ENCODE results near the gene PFAS. TPM values are rescaled to one million over a fixed set of nuclear protein-coding genes. Genes with fewer than 3 reads are reported as not detected.
"Not testable (repeated sequence)": the region's sequence is repeated elsewhere in the genome, so short reads cannot be mapped to it uniquely, and the experiment has no call there.

The PFAS gene, protein sequence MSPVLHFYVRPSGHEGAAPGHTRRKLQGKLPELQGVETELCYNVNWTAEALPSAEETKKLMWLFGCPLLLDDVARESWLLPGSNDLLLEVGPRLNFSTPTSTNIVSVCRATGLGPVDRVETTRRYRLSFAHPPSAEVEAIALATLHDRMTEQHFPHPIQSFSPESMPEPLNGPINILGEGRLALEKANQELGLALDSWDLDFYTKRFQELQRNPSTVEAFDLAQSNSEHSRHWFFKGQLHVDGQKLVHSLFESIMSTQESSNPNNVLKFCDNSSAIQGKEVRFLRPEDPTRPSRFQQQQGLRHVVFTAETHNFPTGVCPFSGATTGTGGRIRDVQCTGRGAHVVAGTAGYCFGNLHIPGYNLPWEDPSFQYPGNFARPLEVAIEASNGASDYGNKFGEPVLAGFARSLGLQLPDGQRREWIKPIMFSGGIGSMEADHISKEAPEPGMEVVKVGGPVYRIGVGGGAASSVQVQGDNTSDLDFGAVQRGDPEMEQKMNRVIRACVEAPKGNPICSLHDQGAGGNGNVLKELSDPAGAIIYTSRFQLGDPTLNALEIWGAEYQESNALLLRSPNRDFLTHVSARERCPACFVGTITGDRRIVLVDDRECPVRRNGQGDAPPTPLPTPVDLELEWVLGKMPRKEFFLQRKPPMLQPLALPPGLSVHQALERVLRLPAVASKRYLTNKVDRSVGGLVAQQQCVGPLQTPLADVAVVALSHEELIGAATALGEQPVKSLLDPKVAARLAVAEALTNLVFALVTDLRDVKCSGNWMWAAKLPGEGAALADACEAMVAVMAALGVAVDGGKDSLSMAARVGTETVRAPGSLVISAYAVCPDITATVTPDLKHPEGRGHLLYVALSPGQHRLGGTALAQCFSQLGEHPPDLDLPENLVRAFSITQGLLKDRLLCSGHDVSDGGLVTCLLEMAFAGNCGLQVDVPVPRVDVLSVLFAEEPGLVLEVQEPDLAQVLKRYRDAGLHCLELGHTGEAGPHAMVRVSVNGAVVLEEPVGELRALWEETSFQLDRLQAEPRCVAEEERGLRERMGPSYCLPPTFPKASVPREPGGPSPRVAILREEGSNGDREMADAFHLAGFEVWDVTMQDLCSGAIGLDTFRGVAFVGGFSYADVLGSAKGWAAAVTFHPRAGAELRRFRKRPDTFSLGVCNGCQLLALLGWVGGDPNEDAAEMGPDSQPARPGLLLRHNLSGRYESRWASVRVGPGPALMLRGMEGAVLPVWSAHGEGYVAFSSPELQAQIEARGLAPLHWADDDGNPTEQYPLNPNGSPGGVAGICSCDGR (N-terminal part only)
- polyA plus RNA-seq = 10 to 100 TPM in 2 of 3 donors, 1 to 10 TPM in 1; 5.4 to 18.2 (median 14.4) TPM

GRCh38 chr17:8248751-8249607 is at the start of gene PFAS:
TSS of gene PFAS (plus strand) at chr17:8249289. CDS start at chr17:8253938, 4,649 bp downstream.
- H3K36me3 Mint-ChIP-seq = peaks cover 0 to 8% (median 7%) of the 10 kb centered on the region in 3 donors
- H3K27me3 Mint-ChIP-seq (ENCODE audit: low read depth in 3 of 3) = peaks cover 18 to 27% (median 27%) of the 10 kb centered on the region in 3 donors
- H3K9me3 Mint-ChIP-seq = no peaks in the 10 kb centered on the region
- DNase-seq = peak; percentile 95
- H3K4me3 Mint-ChIP-seq = peak within 1 kb of the TSS; percentile 97 to 100 (median 98)
- H3K27ac Mint-ChIP-seq = peak within 1 kb of the TSS; percentile 98 to 100 (median 99)
- peaks cover 49 to 58% of the 10 kb centered on the region in 2 donors for H3K4me1 Mint-ChIP-seq

- DNase-seq = no peak
- Mint-ChIP-seq H3K4me3 (no peak overlapping the region), H3K4me1 (peaks cover 7 to 9% of the 10 kb centered on the region in 2 donors), H3K9me3 (no peaks in the 10 kb centered on the region), H3K36me3 (no peaks in the 10 kb centered on the region), H3K27me3 (ENCODE audit: low read depth in 3 of 3) (peaks cover 3 to 4% (median 4%) of the 10 kb centered on the region in 3 donors), H3K27ac (peak overlapping the region in 1 of 6 donors; percentile 49)
These were observed 44.1 kb upstream of the PFAS start for GRCh38 chr17:8204761-8205555.

DNA sequence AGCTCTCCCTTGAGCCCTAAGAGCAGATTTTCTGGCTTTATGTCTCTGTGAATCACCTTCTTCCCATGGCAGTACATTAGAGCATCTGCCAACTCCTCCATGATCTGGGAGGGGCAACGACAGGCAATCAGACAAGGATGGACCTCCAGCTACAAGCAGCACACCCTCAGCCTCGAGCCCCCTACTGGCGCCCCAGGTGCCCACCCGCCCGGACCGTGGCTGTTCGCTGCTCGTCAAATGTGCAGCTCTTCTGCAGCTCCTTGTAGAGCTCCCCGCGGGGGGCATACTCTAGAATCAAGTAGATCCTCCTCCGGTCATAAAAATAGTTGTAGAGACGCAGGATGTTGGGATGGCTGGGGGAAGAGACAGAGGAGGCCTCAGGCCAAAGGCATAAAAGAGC is 42.6 kb upstream of the PFAS start:
- DNase-seq = no peak
- Mint-ChIP-seq H3K4me1 (peaks cover 16 to 20% of the 10 kb centered on the region in 2 donors), H3K36me3 (no peaks in the 10 kb centered on the region), H3K9me3 (no peaks in the 10 kb centered on the region), H3K4me3 (no peak overlapping the region), H3K27ac (peak overlapping the region in 1 of 6 donors; percentile 37), H3K27me3 (ENCODE audit: low read depth in 3 of 3) (peaks cover 0 to 4% (median 0%) of the 10 kb centered on the region in 3 donors)

GRCh38 chr17:8209907-8210760 is 39.0 kb upstream of the PFAS start, which contains the start of gene AURKB:
TSS of gene AURKB (minus strand) at chr17:8210575. CDS start at chr17:8210224, 351 bp downstream.
- peaks cover 0 to 4% (median 0%) of the 10 kb centered on the region in 3 donors for H3K27me3 Mint-ChIP-seq (ENCODE audit: low read depth in 3 of 3)
- no peaks in the 10 kb centered on the region for H3K36me3 Mint-ChIP-seq
- peaks cover 17 to 22% of the 10 kb centered on the region in 2 donors for H3K4me1 Mint-ChIP-seq
- peak within 1 kb of the TSS; percentile 81 to 95 (median 93) for H3K4me3 Mint-ChIP-seq
- H3K9me3 Mint-ChIP-seq = no peaks in the 10 kb centered on the region
- H3K27ac Mint-ChIP-seq = peak within 1 kb of the TSS; percentile 78 to 93 (median 84)
- peak; percentile 90 to 93 (median 92) for DNase-seq

DNA sequence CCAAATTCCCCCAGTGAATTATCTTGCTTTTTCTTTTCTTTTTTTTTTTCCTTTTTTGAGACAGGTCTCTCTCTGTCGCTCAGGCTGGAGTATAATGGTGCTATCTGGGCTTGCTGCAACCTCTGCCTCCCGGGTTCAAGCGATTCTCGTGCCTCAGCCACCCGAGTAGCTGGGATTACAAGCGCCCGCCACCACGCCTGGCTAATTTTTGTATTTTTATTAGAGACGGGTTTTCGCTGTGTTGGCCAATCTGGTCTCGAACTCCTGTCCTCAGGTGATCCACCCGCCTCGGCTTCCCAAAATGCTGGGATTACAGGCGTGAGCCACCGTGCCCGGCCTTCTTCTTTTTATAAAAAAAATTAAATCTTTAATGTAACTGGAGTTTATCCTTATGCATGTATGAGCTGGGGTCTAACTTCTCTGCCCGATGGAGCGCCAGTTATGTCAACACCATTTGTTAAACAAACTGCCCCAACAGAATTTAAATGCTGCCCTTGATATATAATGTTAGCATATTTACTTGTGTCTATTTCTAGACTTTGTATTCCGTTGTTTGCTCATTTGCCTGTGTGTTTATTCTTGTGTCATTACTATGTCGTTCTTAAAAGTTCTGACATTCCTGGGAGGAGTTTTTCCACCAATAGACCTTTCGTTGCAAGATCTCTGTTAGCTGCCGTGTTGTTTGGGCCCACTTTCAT is 38.2 kb upstream of the PFAS start:
- no peaks in the 10 kb centered on the region for H3K9me3 Mint-ChIP-seq
- no peak for DNase-seq
- peak overlapping the region; percentile 78 to 93 (median 84) for H3K27ac Mint-ChIP-seq
- peaks cover 17 to 22% of the 10 kb centered on the region in 2 donors for H3K4me1 Mint-ChIP-seq
- H3K4me3 Mint-ChIP-seq = peak overlapping the region; percentile 81 to 95 (median 93)
- H3K27me3 Mint-ChIP-seq (ENCODE audit: low read depth in 3 of 3) = peaks cover 0 to 4% (median 0%) of the 10 kb centered on the region in 3 donors
- no peaks in the 10 kb centered on the region for H3K36me3 Mint-ChIP-seq

- Mint-ChIP-seq H3K27ac (no peak overlapping the region), H3K27me3 (ENCODE audit: low read depth in 3 of 3) (peaks cover 0 to 4% (median 0%) of the 10 kb centered on the region in 3 donors), H3K36me3 (no peaks in the 10 kb centered on the region), H3K9me3 (no peaks in the 10 kb centered on the region), H3K4me3 (no peak overlapping the region), H3K4me1 (peaks cover 17 to 22% of the 10 kb centered on the region in 2 donors)
- no peak for DNase-seq
These were observed 36.5 kb upstream of the PFAS start for GRCh38 chr17:8212312-8213180.

DNA sequence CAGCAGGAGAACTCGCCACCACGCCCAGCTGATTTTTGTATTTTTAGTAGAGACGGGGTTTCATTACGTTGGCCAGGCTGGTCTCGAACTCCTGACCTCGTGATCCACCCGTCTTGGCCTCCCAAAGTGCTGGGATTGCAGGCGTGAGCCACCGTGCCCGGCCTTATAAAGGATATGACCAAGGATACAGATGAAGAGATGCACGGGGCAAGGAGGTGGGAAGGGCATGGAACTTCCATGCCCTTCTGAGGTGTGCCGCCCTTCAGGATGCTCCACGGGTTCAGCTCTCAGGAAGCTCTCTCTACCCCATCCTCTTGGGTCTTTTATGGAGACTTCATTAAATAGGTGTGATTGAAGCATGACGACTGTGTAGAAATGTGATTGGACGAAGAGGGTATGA is 35.1 kb upstream of the PFAS start:
- not testable (repeated sequence) for DNase-seq; H3K36me3 Mint-ChIP-seq; H3K4me3 Mint-ChIP-seq; H3K9me3 Mint-ChIP-seq; H3K27me3 Mint-ChIP-seq (ENCODE audit: low read depth in 3 of 3); H3K27ac Mint-ChIP-seq
- peaks cover 17 to 22% of the 10 kb centered on the region in 2 donors for H3K4me1 Mint-ChIP-seq

- Mint-ChIP-seq H3K27ac (peak overlapping the region; percentile 95 to 99 (median 98)), H3K4me1 (peaks cover 48 to 59% of the 10 kb centered on the region in 2 donors), H3K9me3 (peaks cover 0 to 12% (median 2%) of the 10 kb centered on the region in 6 donors), H3K4me3 (peak overlapping the region; percentile 92 to 98 (median 95)), H3K36me3 (peaks cover 0 to 7% (median 0%) of the 10 kb centered on the region in 3 donors), H3K27me3 (ENCODE audit: low read depth in 3 of 3) (peaks cover 29 to 42% (median 41%) of the 10 kb centered on the region in 3 donors)
- peak; percentile 82 to 89 (median 84) for DNase-seq
These were observed 28.1 kb upstream of the PFAS start for GRCh38 chr17:8220783-8221662.

All from immature natural killer cell (primary cell).